Uterus (tissue), 2 donors: ENCODE measurements around the gene CENATAC.

ENCODE experiments used
- POLR2A ChIP-seq, 2 donors: fragments of 450-650 bp; IDR thresholded peaks; one replicate each; pipeline ENCODE4 v1.6.1; 2016; ENCODE audit warnings: antibody characterized with exemption in 2 of 2, mild to moderate bottlenecking in 1 of 2, moderate library complexity in 1 of 2
- TF ChIP-seq, protein P1 (sequence below), 4 experiments: fragments of 200-600 bp in 2 of 4; fragments of 450-650 bp in 2 of 4; sonication (generic) in 2 of 4; IDR thresholded peaks; one replicate each; pipeline ENCODE4 v1.5.1; 2016 to 2019; ENCODE audit warnings: antibody characterized with exemption in 4 of 4, mild to moderate bottlenecking in 2 of 4, moderate library complexity in 1 of 4

DNA sequence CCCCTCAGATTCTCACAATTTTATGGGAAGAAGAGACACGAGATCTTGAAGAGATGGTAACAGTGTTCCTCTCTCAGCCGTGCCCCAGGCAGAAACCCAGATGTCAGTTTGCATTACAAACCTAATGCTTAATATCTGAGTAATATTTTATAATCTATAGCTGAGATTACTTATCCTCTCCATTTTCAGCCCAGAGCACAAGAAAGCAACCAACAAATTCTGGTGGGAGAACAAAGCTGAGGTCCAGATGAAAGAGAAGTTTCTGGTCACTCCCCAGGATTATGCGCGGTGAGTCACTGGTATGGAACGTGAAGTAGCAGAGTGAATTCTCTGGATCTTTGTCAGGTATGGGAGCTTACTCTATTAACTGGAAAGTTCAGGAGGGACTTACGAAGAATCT lies 884 bp downstream of the CENATAC start:
- TF ChIP-seq, protein P1, sequence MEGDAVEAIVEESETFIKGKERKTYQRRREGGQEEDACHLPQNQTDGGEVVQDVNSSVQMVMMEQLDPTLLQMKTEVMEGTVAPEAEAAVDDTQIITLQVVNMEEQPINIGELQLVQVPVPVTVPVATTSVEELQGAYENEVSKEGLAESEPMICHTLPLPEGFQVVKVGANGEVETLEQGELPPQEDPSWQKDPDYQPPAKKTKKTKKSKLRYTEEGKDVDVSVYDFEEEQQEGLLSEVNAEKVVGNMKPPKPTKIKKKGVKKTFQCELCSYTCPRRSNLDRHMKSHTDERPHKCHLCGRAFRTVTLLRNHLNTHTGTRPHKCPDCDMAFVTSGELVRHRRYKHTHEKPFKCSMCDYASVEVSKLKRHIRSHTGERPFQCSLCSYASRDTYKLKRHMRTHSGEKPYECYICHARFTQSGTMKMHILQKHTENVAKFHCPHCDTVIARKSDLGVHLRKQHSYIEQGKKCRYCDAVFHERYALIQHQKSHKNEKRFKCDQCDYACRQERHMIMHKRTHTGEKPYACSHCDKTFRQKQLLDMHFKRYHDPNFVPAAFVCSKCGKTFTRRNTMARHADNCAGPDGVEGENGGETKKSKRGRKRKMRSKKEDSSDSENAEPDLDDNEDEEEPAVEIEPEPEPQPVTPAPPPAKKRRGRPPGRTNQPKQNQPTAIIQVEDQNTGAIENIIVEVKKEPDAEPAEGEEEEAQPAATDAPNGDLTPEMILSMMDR (IDR thresholded peaks at IDR 0.05): no peak
- no peak for TF ChIP-seq POLR2A (IDR thresholded peaks at IDR 0.05)
